ENCODE measurements around the gene CDC42SE1.

The CDC42SE1 gene

GRCh38 chr1:151009206-151009587 is 50.2 kb downstream of the CDC42SE1 start:
- DNase-seq (ENCODE audit: low read depth in 3 of 3) = no peak

- peak; percentile 87 to 94 (median 88) for DNase-seq (ENCODE audit: low read depth in 3 of 3)
Observed at GRCh38 chr1:151008244-151009205, 50.9 kb downstream of the CDC42SE1 start, which contains the start of gene PRUNE1. TSS of gene PRUNE1 (plus strand) at chr1:151008449. CDS start at chr1:151008633, 184 bp downstream.

GRCh38 chr1:151007853-151008243 is 51.6 kb downstream of the CDC42SE1 start:
- no peak for DNase-seq (ENCODE audit: low read depth in 3 of 3)

- no peak for DNase-seq (ENCODE audit: low read depth in 3 of 3)
Observed at GRCh38 chr1:151006327-151007052, 52.9 kb downstream of the CDC42SE1 start, which contains the start of gene MINDY1. TSS of gene MINDY1 (minus strand) at chr1:151006902. CDS start at chr1:151002617, 4,285 bp downstream.

- no peak for DNase-seq (ENCODE audit: low read depth in 3 of 3)
Observed at GRCh38 chr1:151005729-151006319, 53.6 kb downstream of the CDC42SE1 start.

DNA sequence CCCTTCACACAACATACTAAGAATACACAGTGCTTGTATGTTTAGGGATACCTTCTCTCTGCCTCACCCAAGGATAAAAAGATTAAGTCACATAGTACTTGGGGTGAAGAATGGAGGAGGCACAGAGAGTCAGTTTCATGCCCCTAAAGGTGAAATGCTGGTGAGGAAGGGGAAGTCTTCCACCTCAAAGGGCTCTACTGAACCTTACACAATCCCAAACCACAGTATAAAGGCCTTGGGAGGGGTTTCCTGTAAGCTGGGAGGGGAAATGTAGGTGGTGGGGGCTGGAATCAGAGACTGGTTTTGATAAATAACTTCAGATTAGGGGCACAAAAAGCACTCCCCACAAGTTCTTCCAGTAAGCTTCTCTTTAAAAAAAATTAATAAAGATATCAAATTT is 56.2 kb downstream of the CDC42SE1 start:
- DNase-seq (ENCODE audit: low read depth in 3 of 3) = no peak

DNA sequence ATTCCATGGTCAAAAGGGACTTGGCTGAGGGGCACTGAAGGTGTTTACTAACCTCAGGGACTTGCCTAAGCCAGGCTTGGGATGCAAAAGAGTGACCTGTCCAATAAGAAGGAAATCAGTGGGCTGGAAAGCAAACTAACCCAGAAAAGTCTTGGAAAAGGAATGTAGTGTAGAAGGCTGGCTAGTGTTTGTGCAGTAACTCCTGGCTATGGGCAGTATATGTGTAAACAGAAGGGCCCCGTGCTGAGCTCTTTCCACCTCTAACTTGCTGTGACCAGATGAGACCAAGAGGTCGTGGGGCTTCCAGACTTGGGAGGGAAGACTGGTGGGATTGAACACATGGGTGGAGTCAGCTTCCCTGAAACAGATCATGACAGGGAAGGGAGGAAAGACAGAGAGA is 56.8 kb downstream of the CDC42SE1 start:
- DNase-seq (ENCODE audit: low read depth in 3 of 3) = no peak

- no peak for DNase-seq (ENCODE audit: low read depth in 3 of 3)
Observed at GRCh38 chr1:151002051-151002450, 57.4 kb downstream of the CDC42SE1 start.

GRCh38 chr1:151001602-151002001 is 57.8 kb downstream of the CDC42SE1 start:
- DNase-seq (ENCODE audit: low read depth in 3 of 3) = no peak
